OCI-LY1 (cell line): Measurements from ENCODE around the gene CD82.
A peak's percentile ranks its signal among the peaks of the same experiment; 100 is the strongest.

Source experiments
- H2AFZ ChIP-seq: fragments of 200-600 bp; sonication (generic), shearing (Covaris generic); 2 replicates; pipeline ENCODE4 v1.6.0; 2014; ENCODE audit warnings: antibody characterized with exemption, mild to moderate bottlenecking, low read length
- H3F3A ChIP-seq: fragments of 200-600 bp; sonication (generic), shearing (Covaris generic); 2 replicates; pipeline ENCODE4 v1.6.0; 2014; ENCODE audit warnings: mild to moderate bottlenecking, antibody characterized with exemption, low read length, moderate library complexity; ENCODE audit not compliant: insufficient read depth
- H3K27ac ChIP-seq: fragments of 200-600 bp; sonication (generic); 2 replicates; pipeline ENCODE4 v1.5.1; 2014; ENCODE audit warnings: low read length, mixed run types, mild to moderate bottlenecking, low read depth; ENCODE audit not compliant: poor library complexity, severe bottlenecking
- H3K27me3 ChIP-seq: fragments of 200-600 bp; sonication (generic); 2 replicates; pipeline ENCODE4 v1.6.0; 2014; ENCODE audit warnings: antibody characterized with exemption, mild to moderate bottlenecking, low read length, moderate library complexity; ENCODE audit not compliant: insufficient read depth
- H3K36me3 ChIP-seq: fragments of 200-600 bp; sonication (generic); 2 replicates; pipeline ENCODE4 v1.6.1; 2014; ENCODE audit warnings: mild to moderate bottlenecking, antibody characterized with exemption, low read length, moderate library complexity, mixed read lengths; ENCODE audit not compliant: insufficient read depth
- H3K4me1 ChIP-seq: fragments of 200-600 bp; sonication (generic); 2 replicates; pipeline ENCODE4 v1.5.1; 2014; ENCODE audit warnings: mild to moderate bottlenecking, low read length, moderate library complexity; ENCODE audit not compliant: insufficient read depth, severe bottlenecking
- H3K4me2 ChIP-seq: fragments of 200-600 bp; sonication (generic), shearing (Covaris generic); 2 replicates; pipeline ENCODE4 v1.6.1; 2014; ENCODE audit warnings: low read length
- H3K4me3 ChIP-seq: fragments of 200-600 bp; sonication (generic); 2 replicates; pipeline ENCODE4 v1.5.1; 2014; ENCODE audit warnings: low read length, low read depth, mild to moderate bottlenecking, mixed read lengths; ENCODE audit not compliant: poor library complexity, severe bottlenecking
- H3K79me2 ChIP-seq: fragments of 200-600 bp; shearing (Covaris generic); 2 replicates; pipeline ENCODE4 v1.6.1; 2016; ENCODE audit warnings: mixed run types, low read length, mixed read lengths; ENCODE audit not compliant: insufficient read depth
- H3K9ac ChIP-seq: fragments of 200-600 bp; sonication (generic), shearing (Covaris generic); 2 replicates; pipeline ENCODE4 v1.6.1; 2014; ENCODE audit warnings: mild to moderate bottlenecking, low read length, mixed read lengths
- H3K9me2 ChIP-seq: fragments of 200-600 bp; sonication (generic), shearing (Covaris generic); 2 replicates; pipeline ENCODE4 v1.6.1; 2014; ENCODE audit warnings: low read depth, mild to moderate bottlenecking, low read length, mixed read lengths
- H3K9me3 ChIP-seq: fragments of 200-600 bp; shearing (Covaris generic); 2 replicates; pipeline ENCODE4 v1.6.1; 2014; ENCODE audit warnings: low read length, mixed read lengths
- H4K20me1 ChIP-seq: fragments of 200-600 bp; sonication (generic), shearing (Covaris generic); 2 replicates; pipeline ENCODE4 v1.6.0; 2016; ENCODE audit warnings: mild to moderate bottlenecking, low read length; ENCODE audit not compliant: insufficient read depth
- CTCF ChIP-seq: fragments of 200-600 bp; sonication (generic), shearing (Covaris generic); IDR thresholded peaks from 2 replicates; pipeline ENCODE4 v1.5.1; 2017; ENCODE audit warnings: mild to moderate bottlenecking, antibody characterized with exemption, low read length, moderate library complexity, mixed read lengths
- EZH2 ChIP-seq: fragments of 200-600 bp; sonication (generic), shearing (Covaris generic); IDR thresholded peaks from 2 replicates; pipeline ENCODE4 v1.8.0; 2017; ENCODE audit warnings: borderline replicate concordance, mixed run types, mild to moderate bottlenecking, antibody characterized with exemption, low read length, moderate library complexity, mixed read lengths

The CD82 gene

GRCh38 chr11:44595964-44596381 lies 30.5 kb downstream of the CD82 start:
- H3F3A ChIP-seq: no peaks in the 10 kb centered on the region
- no peak for TF ChIP-seq CTCF
- no peak for TF ChIP-seq EZH2
- H3K79me2 ChIP-seq: no peaks in the 10 kb centered on the region
- H3K4me3 ChIP-seq: no peak overlapping the region
- no peaks in the 10 kb centered on the region for H3K36me3 ChIP-seq
- peak overlapping the region; percentile 27; the same call in 1 of the 2 replicates for H3K9ac ChIP-seq
- H3K9me3 ChIP-seq: no peaks in the 10 kb centered on the region
- H3K4me1 ChIP-seq: peaks cover 39% of the 10 kb centered on the region
- no peak overlapping the region for H2AFZ ChIP-seq
- H3K27me3 ChIP-seq: no peaks in the 10 kb centered on the region
- H3K4me2 ChIP-seq: peak overlapping the region; percentile 40; the same call in 1 of the 2 replicates
- H4K20me1 ChIP-seq: no peaks in the 10 kb centered on the region
- no peaks in the 10 kb centered on the region for H3K9me2 ChIP-seq
- H3K27ac ChIP-seq: peak overlapping the region; percentile 70

GRCh38 chr11:44596525-44597276 lies 31.2 kb downstream of the CD82 start:
- H3K27ac ChIP-seq: peak overlapping the region; percentile 70
- no peak overlapping the region for H3K4me3 ChIP-seq
- H3K4me1 ChIP-seq: peaks cover 46% of the 10 kb centered on the region
- no peaks in the 10 kb centered on the region for H3F3A ChIP-seq
- no peak overlapping the region for H2AFZ ChIP-seq
- no peaks in the 10 kb centered on the region for H3K36me3 ChIP-seq
- no peaks in the 10 kb centered on the region for H3K27me3 ChIP-seq
- H3K9me2 ChIP-seq: no peaks in the 10 kb centered on the region
- H3K9ac ChIP-seq: peak overlapping the region; percentile 27; the same call in 1 of the 2 replicates
- no peaks in the 10 kb centered on the region for H3K9me3 ChIP-seq
- no peak for TF ChIP-seq EZH2
- no peak for TF ChIP-seq CTCF
- no peaks in the 10 kb centered on the region for H3K79me2 ChIP-seq
- H4K20me1 ChIP-seq: no peaks in the 10 kb centered on the region
- peak overlapping the region; percentile 40; the same call in 1 of the 2 replicates for H3K4me2 ChIP-seq

GRCh38 chr11:44597358-44598012 lies 32.0 kb downstream of the CD82 start:
- Histone ChIP-seq H3K36me3 (no peaks in the 10 kb centered on the region), H3K79me2 (no peaks in the 10 kb centered on the region), H3K27me3 (no peaks in the 10 kb centered on the region), H3K9me3 (no peaks in the 10 kb centered on the region), H4K20me1 (no peaks in the 10 kb centered on the region), H3K4me2 (peak overlapping the region; percentile 40; the same call in 1 of the 2 replicates), H2AFZ (no peak overlapping the region), H3K27ac (peak overlapping the region; percentile 70), H3K4me3 (no peak overlapping the region), H3K9me2 (no peaks in the 10 kb centered on the region), H3F3A (no peaks in the 10 kb centered on the region), H3K9ac (no peak overlapping the region; the same call in 1 of the 2 replicates), H3K4me1 (peaks cover 54% of the 10 kb centered on the region)
- TF ChIP-seq CTCF: no peak
- TF ChIP-seq EZH2: no peak
